GM18511 (cell line): ENCODE measurements around the gene OCIAD1.
"Not testable (repeated sequence)": the region's sequence is repeated elsewhere in the genome, so short reads cannot be mapped to it uniquely, and the experiment has no call there.

Experiments used
- ATAC-seq: cut with Tn5 transposase; IDR thresholded peaks from one replicate; pipeline ENCODE4 v1.9.1; 2021; ENCODE audit warnings: mild to moderate bottlenecking, moderate library complexity; ENCODE audit not compliant: unreplicated experiment

The OCIAD1 gene

DNA sequence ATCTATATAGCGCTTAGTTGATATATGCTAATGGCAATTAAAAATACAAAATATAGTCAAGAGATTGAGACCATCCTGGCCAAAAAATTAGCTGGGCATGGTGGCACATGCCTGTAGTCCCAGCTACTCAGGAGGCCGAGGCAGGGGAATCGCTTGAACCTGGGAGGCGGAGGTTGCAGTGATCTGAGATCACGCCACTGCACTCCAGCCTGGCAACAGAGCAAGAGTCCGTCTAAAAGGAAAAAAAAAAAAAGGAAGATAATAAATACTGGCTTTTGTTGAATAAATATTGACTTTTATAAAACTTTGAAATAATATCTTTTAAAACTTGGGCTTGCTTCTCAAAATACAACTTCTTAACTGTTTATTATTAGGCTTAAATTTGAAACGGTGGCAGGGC is 14.6 kb upstream of the OCIAD1 start:
- not testable (repeated sequence) for ATAC-seq

DNA sequence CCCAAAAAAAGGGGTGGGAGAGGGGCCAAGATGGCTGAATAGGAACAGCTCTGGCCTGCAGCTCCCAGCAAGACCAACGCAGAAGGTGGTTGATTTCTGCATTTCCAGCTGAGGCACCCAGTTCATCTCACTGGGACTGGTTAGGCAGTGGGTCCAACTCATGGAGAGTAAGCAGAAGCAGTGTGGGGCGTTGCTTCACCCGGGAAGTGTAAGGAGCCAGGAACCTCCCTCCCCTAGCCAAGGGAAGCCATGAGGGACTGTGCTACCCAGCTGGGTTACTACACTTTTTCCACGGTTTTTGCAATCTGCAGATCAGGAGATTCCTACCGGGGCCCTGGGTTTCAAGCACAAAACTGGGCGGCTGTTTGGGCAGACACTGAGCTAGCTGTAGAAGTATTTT is 13.9 kb upstream of the OCIAD1 start:
- no peak for ATAC-seq

- ATAC-seq: not testable (repeated sequence)
These were observed 9.5 kb upstream of the OCIAD1 start for GRCh38 chr4:48821431-48821830.

GRCh38 chr4:48827622-48828021 is 3.3 kb upstream of the OCIAD1 start:
- no peak for ATAC-seq

GRCh38 chr4:48831532-48832030 is 693 bp downstream of the OCIAD1 start:
- peak; percentile 1 for ATAC-seq

DNA sequence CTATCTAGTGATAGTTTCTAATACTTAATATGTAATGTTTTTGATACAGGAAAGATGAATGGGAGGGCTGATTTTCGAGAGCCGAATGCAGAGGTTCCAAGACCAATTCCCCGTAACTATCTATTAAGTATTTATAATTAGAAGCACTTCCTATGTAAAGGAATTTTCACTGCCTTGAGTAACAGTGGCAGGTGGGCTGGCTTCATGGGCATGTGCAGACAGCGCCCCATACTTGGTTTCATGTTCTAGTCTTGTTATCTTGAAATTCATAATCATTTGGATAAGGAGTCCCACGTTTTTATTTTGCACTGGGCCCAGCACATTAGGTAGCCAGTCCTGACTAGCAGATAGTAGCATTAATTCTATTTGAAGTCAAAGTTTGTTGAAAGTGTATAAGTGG is 1.7 kb downstream of the OCIAD1 start:
- no peak for ATAC-seq

DNA sequence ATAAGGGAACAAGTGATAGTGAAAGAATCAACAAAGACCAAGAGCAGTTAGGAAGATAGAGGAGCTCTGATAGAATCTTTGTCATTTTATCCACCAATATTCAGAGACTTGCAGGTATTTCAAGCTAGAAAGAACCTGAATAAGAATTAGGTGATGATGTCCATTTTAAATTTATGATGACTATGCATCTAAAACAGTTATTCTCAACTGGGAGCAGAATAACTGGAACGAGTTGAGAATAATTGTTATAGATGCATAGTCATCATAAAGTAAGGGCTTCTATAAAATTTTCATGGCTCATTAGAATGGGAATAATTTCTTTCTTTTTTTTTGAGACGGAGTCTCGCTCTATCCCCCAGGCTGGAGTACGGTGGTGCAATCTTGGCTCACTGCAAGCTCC is 5.8 kb downstream of the OCIAD1 start:
- ATAC-seq: no peak

DNA sequence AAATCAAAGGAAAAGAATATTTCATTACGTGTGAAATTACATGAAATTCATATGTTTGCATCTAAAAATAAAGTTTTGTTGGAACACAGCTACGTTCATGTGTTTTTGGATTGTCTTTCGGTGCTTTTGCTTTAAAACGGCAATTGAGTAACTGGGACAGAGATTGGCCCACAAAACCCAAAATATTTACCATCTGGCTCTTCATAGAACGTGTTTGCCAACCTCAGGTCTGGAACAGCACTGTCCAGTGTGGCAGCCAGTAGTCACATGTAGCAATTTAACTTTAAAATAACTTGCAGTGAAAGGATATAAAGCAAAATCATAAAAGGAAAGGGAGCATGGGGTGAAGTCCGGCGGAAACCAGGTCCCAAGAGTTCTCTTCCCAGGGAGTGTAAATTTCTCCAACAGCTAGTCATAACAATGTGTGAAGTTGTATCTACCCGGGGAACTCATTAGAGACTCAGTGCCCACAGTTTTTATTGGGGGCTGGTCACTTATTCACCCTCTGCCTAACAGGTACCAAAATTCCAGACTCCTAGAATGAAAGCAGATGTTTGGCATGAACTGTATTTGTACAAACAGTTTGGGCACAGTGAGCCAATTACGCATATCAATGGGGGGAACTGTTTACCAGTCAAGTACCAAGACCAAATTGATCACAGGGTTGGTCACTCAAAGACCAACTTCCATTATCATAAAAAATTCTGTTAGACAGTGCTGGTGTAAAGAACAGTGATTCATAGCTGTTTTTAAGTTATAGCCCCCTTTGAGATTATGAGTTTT is 10.3 kb downstream of the OCIAD1 start:
- ATAC-seq: no peak

DNA sequence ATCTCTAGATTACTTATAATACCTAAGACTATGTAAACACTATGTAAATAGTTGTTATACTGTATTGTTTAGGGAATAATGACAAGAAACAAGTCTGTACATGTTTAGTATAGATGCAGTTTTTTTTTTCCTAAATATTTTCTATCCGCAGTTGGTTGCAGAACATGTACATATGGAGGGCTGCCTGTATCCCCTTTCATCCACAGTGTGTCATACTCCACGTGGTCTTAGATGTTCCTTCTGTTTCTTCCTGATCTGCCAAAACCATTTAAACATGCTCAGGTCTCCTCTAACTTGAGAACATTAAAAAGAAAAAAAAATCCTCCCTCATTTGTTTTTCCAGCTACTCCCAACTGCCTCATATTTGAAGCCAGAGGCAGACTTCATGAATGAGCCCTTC is 14.0 kb downstream of the OCIAD1 start:
- no peak for ATAC-seq

GRCh38 chr4:48848799-48849198 is 17.9 kb downstream of the OCIAD1 start:
- not testable (repeated sequence) for ATAC-seq

- ATAC-seq: no peak
These were observed 20.8 kb downstream of the OCIAD1 start for GRCh38 chr4:48851651-48852050.

- no peak for ATAC-seq
These were observed 22.9 kb downstream of the OCIAD1 start for GRCh38 chr4:48853604-48854394.

DNA sequence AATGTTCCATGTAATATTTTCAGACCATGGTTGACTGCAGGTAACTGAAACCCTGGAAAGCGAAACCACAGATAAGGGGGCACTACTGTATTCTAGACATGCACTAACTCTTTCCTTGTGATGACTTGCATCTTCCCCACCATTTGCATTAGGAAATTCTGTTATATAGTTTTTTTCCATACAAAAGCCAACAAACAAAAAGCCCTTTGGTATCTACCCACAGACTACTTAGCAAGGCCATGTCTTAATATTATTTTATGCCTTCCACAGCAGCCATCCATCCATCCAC is 23.5 kb downstream of the OCIAD1 start:
- no peak for ATAC-seq

GRCh38 chr4:48854982-48855381 is 24.1 kb downstream of the OCIAD1 start:
- ATAC-seq: no peak

- no peak for ATAC-seq
These were observed 27.2 kb downstream of the OCIAD1 start for GRCh38 chr4:48858130-48858529.

- ATAC-seq: no peak
These were observed 31.1 kb downstream of the OCIAD1 start for GRCh38 chr4:48862038-48862437.

DNA sequence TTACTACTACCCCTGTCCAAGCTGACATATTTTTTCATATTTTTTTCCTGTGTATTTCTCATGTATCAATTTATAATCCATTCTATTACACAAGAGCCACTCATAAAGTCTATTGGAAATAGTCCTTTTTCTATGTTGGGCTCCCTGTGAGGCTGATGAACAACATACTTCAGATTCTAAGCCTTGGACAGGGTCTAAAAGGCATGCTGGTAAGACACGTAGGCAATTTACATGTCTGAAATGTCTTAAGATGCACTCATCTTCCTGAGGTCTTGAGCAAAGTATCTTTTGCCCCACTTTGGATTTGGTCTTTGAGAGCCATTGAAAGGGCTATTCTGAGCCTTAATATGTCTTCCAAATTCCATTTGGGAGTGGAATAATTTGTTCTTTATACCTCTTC is 31.8 kb downstream of the OCIAD1 start:
- ATAC-seq: no peak

- ATAC-seq: no peak
These were observed 32.8 kb downstream of the OCIAD1 start for GRCh38 chr4:48863728-48864127.

GRCh38 chr4:48864696-48865095 is 33.8 kb downstream of the OCIAD1 start:
- ATAC-seq: not testable (repeated sequence)

GRCh38 chr4:48877827-48878535 is 47.1 kb downstream of the OCIAD1 start:
- no peak for ATAC-seq

GRCh38 chr4:48879561-48880442 is 48.9 kb downstream of the OCIAD1 start:
- no peak for ATAC-seq
